Gastroesophageal sphincter (tissue), 4 donors: Measurements from ENCODE around the gene KIF1A. TPM values are rescaled to one million over a fixed set of nuclear protein-coding genes. Genes with fewer than 3 reads are reported as not detected.

Experiments
- ATAC-seq: fragments of 150-250 bp; one replicate; pipeline ENCODE4 v1.9.1; 2016; ENCODE audit warnings: mild to moderate bottlenecking, moderate library complexity
- H3K27ac ChIP-seq, 4 donors: fragments of 200-600 bp; sonication (generic) in 3 of 4; 1 replicate in 3 of 4; 2 replicates in 1 of 4; pipeline ENCODE4 v1.5.1; 2016 to 2019
- H3K27me3 ChIP-seq: fragments of 200-600 bp; sonication (generic); one replicate; pipeline ENCODE4 v1.5.1; 2019
- H3K36me3 ChIP-seq, 2 donors: fragments of 200-600 bp; sonication (generic); one replicate each; pipeline ENCODE4 v1.5.1; 2019; ENCODE audit warnings: control low read depth in 1 of 2
- H3K4me1 ChIP-seq, 3 donors: fragments of 200-600 bp; sonication (generic); 1 replicate in 2 of 3; 2 replicates in 1 of 3; pipeline ENCODE4 v1.5.1; 2016 to 2019; ENCODE audit warnings: control low read depth in 2 of 3
- H3K4me3 ChIP-seq, 2 donors: fragments of 200-600 bp; sonication (generic); one replicate each; pipeline ENCODE4 v1.5.1; 2019; ENCODE audit warnings: mild to moderate bottlenecking in 1 of 2, moderate library complexity in 1 of 2
- H3K9me3 ChIP-seq, 3 donors: fragments of 200-600 bp; sonication (generic); one replicate each; pipeline ENCODE4 v1.5.1; 2017 to 2019; ENCODE audit warnings: control low read depth in 2 of 3
- CTCF ChIP-seq, 4 experiments: fragments of 200-600 bp in 2 of 4; fragments of 450-650 bp in 2 of 4; sonication (generic) in 1 of 4; IDR thresholded peaks; one replicate each; pipeline ENCODE4 v1.5.1; 2017 to 2019; ENCODE audit warnings: antibody characterized with exemption in 4 of 4, mild to moderate bottlenecking in 2 of 4, moderate library complexity in 2 of 4
- EP300 ChIP-seq: sonication (generic); formaldehyde crosslinking; IDR thresholded peaks from one replicate; pipeline ENCODE4 v1.6.1; 2017; ENCODE audit warnings: antibody characterized with exemption, mild to moderate bottlenecking
- POLR2A ChIP-seq, 2 donors: fragments of 450-650 bp; IDR thresholded peaks; one replicate each; pipeline ENCODE4 v1.6.1; 2017; ENCODE audit warnings: antibody characterized with exemption in 2 of 2, mild to moderate bottlenecking in 2 of 2, moderate library complexity in 1 of 2
- POLR2AphosphoS5 ChIP-seq: sonication (generic); formaldehyde crosslinking; IDR thresholded peaks from one replicate; pipeline ENCODE4 v1.6.1; 2017; ENCODE audit warnings: antibody characterized with exemption
- WGBS, 2 donors: methylation state at CpG; one replicate each; pipeline ENCODE4 v1.1.5; 2018; ENCODE audit warnings: low coverage in 1 of 2; 5-methylcytosine and 5-hydroxymethylcytosine counted together
- total RNA-seq, 4 donors: library from RNA; depleted of rRNA; stranded (reverse); fragments of >200 nt; gene quantifications; one replicate each; pipeline ENCODE4 v1.1.0, GENCODE V29; 2016

KIF1A gene
- total RNA-seq, 4 donors from 2014 or later: 0.62 to 2.3 (median 1.6) TPM

GRCh38 chr2:240797914-240798313 is 22.1 kb downstream of the KIF1A start:
- ATAC-seq: no peak
- peaks cover 67% of the 10 kb centered on the region for H3K27me3 ChIP-seq
- 80 to 100% methylated on average over 1 to 2 of the region's 12 CpGs for WGBS, 2 donors
- no peaks in the 10 kb centered on the region for H3K9me3 ChIP-seq
- H3K4me1 ChIP-seq: peaks cover 0 to 8% (median 0%) of the 10 kb centered on the region in 3 donors
- no peak overlapping the region for H3K27ac ChIP-seq
- TF ChIP-seq POLR2A (IDR thresholded peaks at IDR 0.05): no peak
- TF ChIP-seq POLR2AphosphoS5: no peak
- no peak for TF ChIP-seq CTCF (IDR thresholded peaks at IDR 0.05)
- no peak for TF ChIP-seq EP300
- no peak overlapping the region for H3K4me3 ChIP-seq
- H3K36me3 ChIP-seq: no peaks in the 10 kb centered on the region

GRCh38 chr2:240797500-240797895 is 22.5 kb downstream of the KIF1A start:
- ATAC-seq: no peak
- WGBS, 2 donors: 95% methylated on average over 4 of the region's 14 CpGs; no CpG with 5 or more reads in 1 of the 2 donors
- Histone ChIP-seq H3K27me3 (peaks cover 63% of the 10 kb centered on the region), H3K27ac (no peak overlapping the region), H3K4me3 (no peak overlapping the region), H3K9me3 (no peaks in the 10 kb centered on the region), H3K4me1 (peaks cover 0 to 8% (median 0%) of the 10 kb centered on the region in 3 donors), H3K36me3 (no peaks in the 10 kb centered on the region)
- TF ChIP-seq EP300: no peak
- no peak for TF ChIP-seq POLR2A (IDR thresholded peaks at IDR 0.05)
- no peak for TF ChIP-seq POLR2AphosphoS5
- TF ChIP-seq CTCF (IDR thresholded peaks at IDR 0.05): no peak

- WGBS, 2 donors: 90 to 93% methylated on average over 5 to 10 of the region's 19 CpGs
- H3K36me3 ChIP-seq: no peaks in the 10 kb centered on the region
- no peak overlapping the region for H3K4me3 ChIP-seq
- H3K4me1 ChIP-seq: peaks cover 0 to 8% (median 0%) of the 10 kb centered on the region in 3 donors
- H3K9me3 ChIP-seq: no peaks in the 10 kb centered on the region
- H3K27me3 ChIP-seq: peaks cover 61% of the 10 kb centered on the region
- TF ChIP-seq EP300: no peak
- no peak for TF ChIP-seq CTCF (IDR thresholded peaks at IDR 0.05)
- TF ChIP-seq POLR2A (IDR thresholded peaks at IDR 0.05): no peak
- no peak for TF ChIP-seq POLR2AphosphoS5
- no peak overlapping the region for H3K27ac ChIP-seq
- ATAC-seq: no peak
These were observed 23.2 kb downstream of the KIF1A start for GRCh38 chr2:240796543-240797499.

- 100% methylated on average over 2 of the region's 21 CpGs; no CpG with 5 or more reads in 1 of the 2 donors for WGBS, 2 donors
- TF ChIP-seq POLR2A (IDR thresholded peaks at IDR 0.05) (no peak), CTCF (IDR thresholded peaks at IDR 0.05) (no peak), EP300 (no peak)
- H3K27me3 ChIP-seq: peaks cover 57% of the 10 kb centered on the region
- no peak for ATAC-seq
- no peaks in the 10 kb centered on the region for H3K36me3 ChIP-seq
- no peaks in the 10 kb centered on the region for H3K9me3 ChIP-seq
- H3K4me1 ChIP-seq: peaks cover 0 to 8% (median 0%) of the 10 kb centered on the region in 3 donors
- no peak overlapping the region for H3K27ac ChIP-seq
- H3K4me3 ChIP-seq: no peak overlapping the region
These were observed 24.0 kb downstream of the KIF1A start for GRCh38 chr2:240795916-240796510.
